ENCODE data around the gene LAPTM4A. TPM values are rescaled to one million over a fixed set of nuclear protein-coding genes. Genes with fewer than 3 reads are reported as not detected.

Gene LAPTM4A
- total and polyA plus RNA-seq, 2 of the 4 experiments (the other 2 are of a cell fraction): 97.7 to 401 TPM

GRCh38 chr2:20037660-20038059 lies 13.8 kb downstream of the LAPTM4A start:
- ATAC-seq (ENCODE audit: low read depth): no peak
- H3K9me1 ChIP-seq (ENCODE audit: insufficient read depth, low read length): peaks cover 10% of the 10 kb centered on the region
- no TSS peak for BruUV-seq (replicated peaks)
- H3K79me1 ChIP-seq (ENCODE audit: low read depth in 1 of 2, low read length in 2 of 2): peaks cover 41 to 74% of the 10 kb centered on the region in 2 experiments
- peaks cover 54% of the 10 kb centered on the region for H4K20me1 ChIP-seq (ENCODE audit: insufficient read depth, low read length)
- TF ChIP-seq RCOR1 (IDR thresholded peaks at IDR 0.05; ENCODE audit: insufficient replicate concordance, low read length) (no peak), RFX5 (IDR thresholded peaks at IDR 0.05; ENCODE audit: low read depth, low read length) (no peak)
- no peak overlapping the region for H3K27ac ChIP-seq (ENCODE audit: insufficient read depth, low read length)
- no peak overlapping the region for H2AFZ ChIP-seq (replicated peaks; ENCODE audit: low read length, poor library complexity)
- H4K91ac ChIP-seq (ENCODE audit: insufficient read depth, low read depth, low read length): no peak overlapping the region
- no peak overlapping the region for H2BK15ac ChIP-seq (ENCODE audit: low read depth, low read length)
- WGBS, 2 experiments (ENCODE audit: extremely low coverage in 2 of 2, insufficient read length in 1 of 2): no CpG with 5 or more reads among the region's 2 CpGs
- intact Hi-C loops (cut with micrococcal nuclease) (no loop called here), in situ Hi-C loops (cut with MboI; ENCODE audit: low sequenced_read_pairs) (no loop called here), dilution Hi-C loops (cut with HindIII; ENCODE audit: low sequenced_read_pairs, unreplicated experiment) (no loop called here)
- H2BK20ac ChIP-seq (ENCODE audit: low read depth, low read length): no peak overlapping the region
- no peak for DNase-seq
- peak overlapping the region; percentile 2; the same call in 1 of the 2 replicates for H3K23ac ChIP-seq (ENCODE audit: low read depth, low read length)
- no peak overlapping the region for H3K4me3 ChIP-seq (ENCODE audit: insufficient read depth, low read depth, low read length)
- H4K8ac ChIP-seq (ENCODE audit: low read depth in 2 of 2, low read length in 2 of 2): no peak overlapping the region
- H2BK5ac ChIP-seq (ENCODE audit: low read depth, low read length, poor library complexity, severe bottlenecking): no peak overlapping the region
- no peak overlapping the region for H3K9ac ChIP-seq (ENCODE audit: low read depth, low read length)
- H3K27me3 ChIP-seq (ENCODE audit: control insufficient read depth, insufficient read depth, low read length): no peaks in the 10 kb centered on the region
- no peak overlapping the region for H3K18ac ChIP-seq (ENCODE audit: low read depth, low read length)
- no peaks in the 10 kb centered on the region for H3K9me3 ChIP-seq (ENCODE audit: control insufficient read depth, insufficient read depth, low read length)
- H2AK5ac ChIP-seq (ENCODE audit: low read depth, low read length): no peak overlapping the region
- H3K4me2 ChIP-seq (ENCODE audit: low read depth, low read length): no peak overlapping the region
- H4K5ac ChIP-seq (ENCODE audit: low read depth, low read length): no peak overlapping the region
- H3K14ac ChIP-seq (replicated peaks; ENCODE audit: low read depth, low read length): no peak overlapping the region
- ChIA-PET POLR2A (ENCODE audit: unreplicated experiment) (interaction anchor here (0.6 kb wide), 1 partner anchor 13 kb away, joined by 3 read pairs; no protein-coding TSS in a partner anchor), CTCF (interaction anchor here (1.3 kb wide), 1 partner anchor 23 kb away, joined by 3 read pairs; no protein-coding TSS in a partner anchor)
- H2AK9ac ChIP-seq (replicated peaks; ENCODE audit: low read depth, low read length, poor library complexity): no peak overlapping the region
- peaks cover 59% of the 10 kb centered on the region for H3K36me3 ChIP-seq (ENCODE audit: control insufficient read depth, insufficient read depth, low read length)
- H3K56ac ChIP-seq (ENCODE audit: extremely low read depth, insufficient read depth, low read length): no peak overlapping the region
- H3K4me1 ChIP-seq (ENCODE audit: control insufficient read depth, insufficient read depth, low read length): peaks cover 3% of the 10 kb centered on the region
- H2BK120ac ChIP-seq (ENCODE audit: low read depth, low read length): no peak overlapping the region
- no peak overlapping the region for H3K4ac ChIP-seq (ENCODE audit: low read depth, low read length)
